Fibroblast of villous mesenchyme (primary cell): ENCODE measurements around the gene WNK1. TPM values are rescaled to one million over a fixed set of nuclear protein-coding genes. Genes with fewer than 3 reads are reported as not detected.
"Not testable (repeated sequence)": the region's sequence is repeated elsewhere in the genome, so short reads cannot be mapped to it uniquely, and the experiment has no call there.

ENCODE experiments used
- DNase-seq: peaks from one replicate; pipeline ENCODE4 v3.0.0-alpha.2; 2010; ENCODE audit warnings: low read depth
- H3K4me3 ChIP-seq: 2 replicates; pipeline ENCODE4 v1.5.1; 2011; ENCODE audit warnings: low read depth, mild to moderate bottlenecking, low read length
- total RNA-seq: library from RNA; depleted of rRNA; stranded (reverse); fragments of >200 nt; gene quantifications from 2 replicates; pipeline ENCODE4 v1.2.3, GENCODE V29; 2012
- TF ChIP-seq, protein P1 (sequence below): IDR thresholded peaks from 2 replicates; pipeline ENCODE4 v1.5.1; 2012; ENCODE audit warnings: low read depth, mild to moderate bottlenecking, low read length; ENCODE audit not compliant: insufficient read depth

WNK1 gene
- total RNA-seq, 1 donor: 92.4 TPM

GRCh38 chr12:848173-848865 is 95.9 kb downstream of the WNK1 start:
- TF ChIP-seq, protein P1, sequence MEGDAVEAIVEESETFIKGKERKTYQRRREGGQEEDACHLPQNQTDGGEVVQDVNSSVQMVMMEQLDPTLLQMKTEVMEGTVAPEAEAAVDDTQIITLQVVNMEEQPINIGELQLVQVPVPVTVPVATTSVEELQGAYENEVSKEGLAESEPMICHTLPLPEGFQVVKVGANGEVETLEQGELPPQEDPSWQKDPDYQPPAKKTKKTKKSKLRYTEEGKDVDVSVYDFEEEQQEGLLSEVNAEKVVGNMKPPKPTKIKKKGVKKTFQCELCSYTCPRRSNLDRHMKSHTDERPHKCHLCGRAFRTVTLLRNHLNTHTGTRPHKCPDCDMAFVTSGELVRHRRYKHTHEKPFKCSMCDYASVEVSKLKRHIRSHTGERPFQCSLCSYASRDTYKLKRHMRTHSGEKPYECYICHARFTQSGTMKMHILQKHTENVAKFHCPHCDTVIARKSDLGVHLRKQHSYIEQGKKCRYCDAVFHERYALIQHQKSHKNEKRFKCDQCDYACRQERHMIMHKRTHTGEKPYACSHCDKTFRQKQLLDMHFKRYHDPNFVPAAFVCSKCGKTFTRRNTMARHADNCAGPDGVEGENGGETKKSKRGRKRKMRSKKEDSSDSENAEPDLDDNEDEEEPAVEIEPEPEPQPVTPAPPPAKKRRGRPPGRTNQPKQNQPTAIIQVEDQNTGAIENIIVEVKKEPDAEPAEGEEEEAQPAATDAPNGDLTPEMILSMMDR: no peak
- no peak for DNase-seq
- no peak overlapping the region for H3K4me3 ChIP-seq

DNA sequence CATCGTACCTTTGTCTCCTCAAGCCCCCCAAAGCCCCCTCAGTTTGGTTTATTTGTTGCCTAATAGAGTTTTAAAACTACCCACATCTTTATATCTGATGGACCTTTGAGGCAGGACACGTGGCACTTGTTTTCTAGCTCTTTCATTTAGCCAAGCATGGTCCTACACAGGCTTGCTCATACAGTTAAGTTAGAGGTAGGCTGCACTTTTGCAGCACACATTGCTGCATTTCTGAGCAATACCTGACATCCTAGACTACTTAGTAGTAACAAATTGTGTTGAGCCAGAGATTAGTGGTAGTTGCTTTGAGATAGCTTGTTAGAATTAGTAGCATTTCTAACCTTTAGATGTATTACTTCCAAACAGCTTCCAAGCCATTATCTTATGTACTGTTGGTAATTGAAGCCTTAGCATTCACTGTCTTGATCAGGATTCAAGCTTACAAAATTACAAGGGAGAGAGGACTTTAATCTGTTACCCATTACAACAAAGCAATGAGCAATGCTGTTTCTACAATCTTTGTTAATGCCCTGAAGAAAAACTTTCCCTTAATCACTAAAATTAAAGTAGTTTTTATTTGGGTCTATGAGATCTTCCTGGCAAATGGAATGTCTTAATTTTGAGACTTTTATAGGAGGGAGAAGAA is 96.6 kb downstream of the WNK1 start:
- no peak for DNase-seq
- no peak overlapping the region for H3K4me3 ChIP-seq
- TF ChIP-seq, protein P1: no peak

DNA sequence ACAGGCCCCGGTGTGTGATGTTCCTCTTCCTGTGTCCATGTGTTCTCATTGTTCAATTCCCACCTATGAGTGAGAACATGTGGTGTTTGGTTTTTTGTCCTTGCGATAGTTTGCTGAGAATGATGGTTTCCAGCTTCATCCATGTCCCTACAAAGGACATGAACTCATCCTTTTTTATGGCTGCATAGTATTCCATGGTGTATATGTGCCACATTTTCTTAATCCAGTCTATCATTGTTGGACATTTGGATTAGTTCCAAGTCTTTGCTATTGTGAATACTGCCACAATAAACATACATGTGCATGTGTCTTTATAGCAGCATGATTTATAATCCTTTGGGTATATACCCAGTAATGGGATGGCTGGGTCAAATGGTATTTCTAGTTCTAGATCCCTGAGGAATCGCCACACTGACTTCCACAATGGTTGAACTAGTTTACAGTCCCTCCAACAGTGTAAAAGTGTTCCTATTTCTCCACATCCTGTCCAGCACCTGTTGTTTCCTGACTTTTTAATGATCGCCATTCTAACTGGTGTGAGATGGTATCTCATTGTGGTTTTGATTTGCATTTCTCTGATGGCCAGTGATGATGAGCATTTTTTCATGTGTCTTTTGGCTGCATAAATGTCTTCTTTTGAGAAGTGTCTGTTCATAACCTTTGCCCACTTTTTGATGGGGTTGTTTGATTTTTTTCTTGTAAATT is 97.5 kb downstream of the WNK1 start:
- not testable (repeated sequence) for H3K4me3 ChIP-seq, DNase-seq

GRCh38 chr12:851343-851742 is 99.0 kb downstream of the WNK1 start:
- DNase-seq: peak; percentile 33
- no peak overlapping the region for H3K4me3 ChIP-seq
- TF ChIP-seq, protein P1: no peak

DNA sequence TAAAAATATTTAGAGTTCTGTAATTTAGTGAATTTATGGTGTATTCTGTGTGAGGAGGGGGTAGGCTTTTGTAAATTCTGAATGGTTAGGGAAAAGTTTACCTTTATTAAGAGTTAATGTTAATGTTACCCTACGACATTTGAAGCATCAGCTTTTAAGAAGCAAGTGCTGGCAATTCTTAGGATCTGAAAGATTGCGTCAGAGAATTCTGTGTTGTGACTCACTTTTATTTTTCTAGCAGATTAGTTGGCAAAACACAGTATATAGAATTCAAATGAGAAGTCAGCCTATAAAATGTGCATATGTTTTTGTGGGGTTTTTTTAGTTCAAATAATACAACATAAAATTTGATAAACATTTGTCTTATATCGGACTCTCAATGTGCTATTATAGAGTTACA is 99.5 kb downstream of the WNK1 start:
- DNase-seq: peak; percentile 83
- H3K4me3 ChIP-seq: no peak overlapping the region
- TF ChIP-seq, protein P1: no peak

GRCh38 chr12:852864-853263 is 100.5 kb downstream of the WNK1 start:
- TF ChIP-seq, protein P1: no peak
- no peak for DNase-seq
- H3K4me3 ChIP-seq: no peak overlapping the region

GRCh38 chr12:857611-858010 is 105.2 kb downstream of the WNK1 start:
- peak; percentile 64 for DNase-seq
- H3K4me3 ChIP-seq: no peak overlapping the region
- TF ChIP-seq, protein P1: no peak
